Thyroid gland (tissue), 4 donors: ENCODE results near the gene ALOXE3. TPM values are rescaled to one million over a fixed set of nuclear protein-coding genes. Genes with fewer than 3 reads are reported as not detected.

Experiments
- DNase-seq, 2 donors: peaks; one replicate each; pipeline ENCODE4 v3.0.0-alpha.2; 2019
- H3K27ac ChIP-seq, 3 donors: fragments of 200-600 bp; sonication (generic); 1 replicate in 2 of 3; 2 replicates in 1 of 3; pipeline ENCODE4 v1.5.1; 2016 to 2019; ENCODE audit warnings: mild to moderate bottlenecking in 1 of 3, moderate library complexity in 1 of 3
- H3K27me3 ChIP-seq: fragments of 200-600 bp; sonication (generic); one replicate; pipeline ENCODE4 v1.5.1; 2019
- H3K36me3 ChIP-seq, 2 donors: fragments of 200-600 bp; sonication (generic); one replicate each; pipeline ENCODE4 v1.5.1; 2016 to 2019
- H3K4me1 ChIP-seq, 2 donors: fragments of 200-600 bp; sonication (generic); one replicate each; pipeline ENCODE4 v1.5.1; 2017 to 2019
- H3K4me3 ChIP-seq, 3 donors: fragments of 200-600 bp; sonication (generic); replicated peaks in 1 of 3; 1 replicate in 2 of 3; 2 replicates in 1 of 3; pipeline ENCODE4 v1.5.1; 2016; ENCODE audit warnings: mild to moderate bottlenecking in 1 of 3
- H3K9me3 ChIP-seq: fragments of 200-600 bp; sonication (generic); one replicate; pipeline ENCODE4 v1.5.1; 2017
- POLR2A ChIP-seq, 2 donors: fragments of 450-650 bp; IDR thresholded peaks; one replicate each; pipeline ENCODE4 v1.6.1; 2017; ENCODE audit warnings: antibody characterized with exemption in 2 of 2, mild to moderate bottlenecking in 2 of 2, moderate library complexity in 1 of 2
- WGBS, 2 donors: methylation state at CpG; one replicate each; pipeline ENCODE4 v1.1.5; 2017; 5-methylcytosine and 5-hydroxymethylcytosine counted together
- intact Hi-C: fragments of 100-400 bp; cut with DNase I; formaldehyde crosslinking; loops from one replicate; pipeline ENCODE4 v1.15.1; 2023
- total RNA-seq, 4 donors: library from RNA; depleted of rRNA; stranded (reverse); fragments of >200 nt; gene quantifications; one replicate each; pipeline ENCODE4 v1.2.3, GENCODE V29; 2016
- TF ChIP-seq, protein P1 (sequence below), 6 experiments: fragments of 200-600 bp in 3 of 6; fragments of 450-650 bp in 3 of 6; sonication (generic) in 3 of 6; IDR thresholded peaks; one replicate each; pipeline ENCODE4 v1.5.1; 2016 to 2019; ENCODE audit warnings: antibody characterized with exemption in 6 of 6, mild to moderate bottlenecking in 2 of 6, inconsistent platforms in 1 of 6, moderate library complexity in 1 of 6

ALOXE3 gene
- total RNA-seq, 4 donors from 2014 or later: not detected

DNA sequence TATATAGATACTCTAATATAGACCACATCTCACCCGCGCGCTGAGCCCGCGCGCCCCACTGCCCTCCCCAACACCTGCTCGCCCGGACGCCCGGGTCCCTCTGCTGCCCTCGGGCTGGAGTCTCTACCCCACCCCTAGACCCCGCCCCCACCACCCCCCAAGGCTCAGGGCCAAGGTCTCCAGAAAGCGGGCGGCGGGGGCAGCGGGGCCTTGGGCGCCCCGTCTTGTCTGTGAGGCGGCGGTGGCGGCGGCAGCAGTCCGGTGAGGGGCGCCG is 3.0 kb upstream of the ALOXE3 start:
- Histone ChIP-seq H3K27me3 (peaks cover 5% of the 10 kb centered on the region), H3K36me3 (no peaks in the 10 kb centered on the region), H3K9me3 (no peaks in the 10 kb centered on the region), H3K4me3 (peak overlapping the region in 2 of 3 donors; percentile 30 to 42), H3K27ac (peak overlapping the region in 1 of 3 donors; percentile 63), H3K4me1 (peaks cover 58 to 61% of the 10 kb centered on the region in 2 donors)
- no peak for DNase-seq
- intact Hi-C loops: loop anchor here (10.0 kb wide), 2 partner anchors 63 to 103 kb away; no protein-coding TSS in a partner anchor
- WGBS, 2 donors: 0 to 1% methylated on average over 12 to 14 of the region's 25 CpGs
- TF ChIP-seq, protein P1, sequence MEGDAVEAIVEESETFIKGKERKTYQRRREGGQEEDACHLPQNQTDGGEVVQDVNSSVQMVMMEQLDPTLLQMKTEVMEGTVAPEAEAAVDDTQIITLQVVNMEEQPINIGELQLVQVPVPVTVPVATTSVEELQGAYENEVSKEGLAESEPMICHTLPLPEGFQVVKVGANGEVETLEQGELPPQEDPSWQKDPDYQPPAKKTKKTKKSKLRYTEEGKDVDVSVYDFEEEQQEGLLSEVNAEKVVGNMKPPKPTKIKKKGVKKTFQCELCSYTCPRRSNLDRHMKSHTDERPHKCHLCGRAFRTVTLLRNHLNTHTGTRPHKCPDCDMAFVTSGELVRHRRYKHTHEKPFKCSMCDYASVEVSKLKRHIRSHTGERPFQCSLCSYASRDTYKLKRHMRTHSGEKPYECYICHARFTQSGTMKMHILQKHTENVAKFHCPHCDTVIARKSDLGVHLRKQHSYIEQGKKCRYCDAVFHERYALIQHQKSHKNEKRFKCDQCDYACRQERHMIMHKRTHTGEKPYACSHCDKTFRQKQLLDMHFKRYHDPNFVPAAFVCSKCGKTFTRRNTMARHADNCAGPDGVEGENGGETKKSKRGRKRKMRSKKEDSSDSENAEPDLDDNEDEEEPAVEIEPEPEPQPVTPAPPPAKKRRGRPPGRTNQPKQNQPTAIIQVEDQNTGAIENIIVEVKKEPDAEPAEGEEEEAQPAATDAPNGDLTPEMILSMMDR (IDR thresholded peaks at IDR 0.05): no peak
- TF ChIP-seq POLR2A (IDR thresholded peaks at IDR 0.05): no peak

DNA sequence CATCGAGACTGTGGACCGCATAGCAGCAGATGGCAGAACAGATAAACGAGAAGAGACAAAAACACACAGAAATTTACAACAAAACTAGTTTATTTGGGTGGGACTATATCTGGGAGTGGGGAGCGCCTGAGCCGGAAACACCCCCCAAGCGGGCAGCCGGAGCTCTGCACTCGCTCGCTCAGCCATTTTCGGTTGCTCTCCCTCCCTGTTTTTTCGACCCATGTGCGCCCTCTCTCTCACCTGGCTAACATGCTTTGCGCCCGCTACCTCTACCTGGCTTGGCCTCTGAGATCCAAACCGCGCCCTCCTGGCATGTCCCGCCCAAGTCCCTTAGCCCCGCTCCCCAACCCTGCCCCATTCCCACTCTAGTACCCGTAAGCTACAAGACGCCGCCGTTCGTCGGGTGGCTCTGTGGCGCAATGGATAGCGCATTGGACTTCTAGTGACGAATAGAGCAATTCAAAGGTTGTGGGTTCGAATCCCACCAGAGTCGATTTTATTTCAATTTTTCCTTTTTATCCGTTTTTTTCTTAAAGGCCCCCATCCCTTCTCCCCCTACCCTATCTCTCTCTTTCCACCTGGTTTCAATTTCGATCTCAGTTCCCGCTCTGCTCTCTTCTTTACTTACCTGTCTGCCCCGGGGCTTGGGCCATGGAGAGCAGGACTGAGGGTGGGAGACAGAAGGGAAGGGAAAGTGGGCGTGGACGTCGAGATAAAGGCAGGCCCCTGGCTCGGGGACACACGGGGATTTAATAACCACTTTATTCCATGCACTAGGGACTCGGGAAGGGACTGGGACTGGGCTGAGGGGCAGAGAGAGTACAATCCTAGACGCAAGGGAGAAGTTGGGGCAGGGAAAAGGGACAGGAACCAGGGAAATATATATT is 2.4 kb upstream of the ALOXE3 start:
- peak overlapping the region in 1 of 3 donors; percentile 63 for H3K27ac ChIP-seq
- peaks cover 5% of the 10 kb centered on the region for H3K27me3 ChIP-seq
- peak overlapping the region in 1 of 3 donors; percentile 18 for H3K4me3 ChIP-seq
- no peaks in the 10 kb centered on the region for H3K36me3 ChIP-seq
- peaks cover 58 to 61% of the 10 kb centered on the region in 2 donors for H3K4me1 ChIP-seq
- no peaks in the 10 kb centered on the region for H3K9me3 ChIP-seq
- peak; percentile 51 to 63 for DNase-seq
- WGBS, 2 donors: 1% methylated on average over 40 of the region's 40 CpGs
- TF ChIP-seq, protein P1 (IDR thresholded peaks at IDR 0.05): peak in 2 of 6 experiments; percentile 8 to 12
- TF ChIP-seq POLR2A (IDR thresholded peaks at IDR 0.05): no peak
- intact Hi-C loops: loop anchor here (10.0 kb wide), 2 partner anchors 64 to 104 kb away; no protein-coding TSS in a partner anchor

DNA sequence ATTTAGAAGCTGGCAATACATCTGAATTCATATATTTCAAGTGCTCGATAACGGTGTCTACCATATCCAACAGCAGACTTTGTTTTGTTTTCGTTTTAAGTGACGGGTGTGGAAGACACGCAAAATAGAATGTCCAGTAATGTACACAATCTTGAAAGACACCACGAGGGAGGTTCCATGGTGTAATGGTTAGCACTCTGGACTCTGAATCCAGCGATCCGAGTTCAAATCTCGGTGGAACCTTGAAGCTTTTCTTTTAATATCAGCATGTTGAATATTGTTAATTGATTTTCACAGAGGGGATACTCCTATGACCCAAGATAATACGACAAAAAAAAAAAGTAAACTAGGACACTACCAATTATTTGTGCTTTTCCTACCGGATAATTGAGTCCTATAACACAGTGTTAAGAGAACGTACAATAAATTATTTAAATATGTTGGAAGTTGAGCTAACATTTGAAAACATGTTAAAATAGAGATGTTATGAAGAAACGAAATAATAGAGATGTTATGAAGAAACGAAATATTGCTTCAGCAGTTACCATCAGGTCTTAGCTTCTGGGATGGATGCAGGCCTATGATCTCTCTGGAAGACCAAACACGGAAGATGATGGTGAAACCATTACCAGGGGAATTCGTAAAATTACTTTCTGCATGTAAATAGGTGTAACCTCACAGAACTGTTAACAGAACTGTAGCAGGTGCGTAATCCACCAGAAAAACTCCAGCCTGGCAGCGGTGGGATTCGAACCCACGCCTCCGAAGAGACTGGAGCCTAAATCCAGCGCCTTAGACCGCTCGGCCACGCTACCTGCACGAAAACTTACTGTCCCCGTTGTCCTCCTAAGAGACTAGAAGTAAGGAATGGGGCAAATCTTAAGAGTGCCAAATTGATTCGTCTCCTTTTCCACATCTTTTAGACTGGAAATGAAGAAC is 1.5 kb upstream of the ALOXE3 start:
- DNase-seq: peak; percentile 74 to 75
- intact Hi-C loops: loop anchor here (5.0 to 10.0 kb wide), 3 partner anchors 58 to 105 kb away; no protein-coding TSS in a partner anchor
- WGBS, 2 donors: 2% methylated on average over 28 of the region's 28 CpGs
- no peak for TF ChIP-seq POLR2A (IDR thresholded peaks at IDR 0.05)
- TF ChIP-seq, protein P1 (IDR thresholded peaks at IDR 0.05): no peak
- peaks cover 5% of the 10 kb centered on the region for H3K27me3 ChIP-seq
- H3K4me3 ChIP-seq: peak overlapping the region in 2 of 3 donors; percentile 17 to 30
- H3K36me3 ChIP-seq: no peaks in the 10 kb centered on the region
- H3K27ac ChIP-seq: peak overlapping the region; percentile 65 to 83 (median 71)
- peaks cover 52 to 55% of the 10 kb centered on the region in 2 donors for H3K4me1 ChIP-seq
- no peaks in the 10 kb centered on the region for H3K9me3 ChIP-seq

DNA sequence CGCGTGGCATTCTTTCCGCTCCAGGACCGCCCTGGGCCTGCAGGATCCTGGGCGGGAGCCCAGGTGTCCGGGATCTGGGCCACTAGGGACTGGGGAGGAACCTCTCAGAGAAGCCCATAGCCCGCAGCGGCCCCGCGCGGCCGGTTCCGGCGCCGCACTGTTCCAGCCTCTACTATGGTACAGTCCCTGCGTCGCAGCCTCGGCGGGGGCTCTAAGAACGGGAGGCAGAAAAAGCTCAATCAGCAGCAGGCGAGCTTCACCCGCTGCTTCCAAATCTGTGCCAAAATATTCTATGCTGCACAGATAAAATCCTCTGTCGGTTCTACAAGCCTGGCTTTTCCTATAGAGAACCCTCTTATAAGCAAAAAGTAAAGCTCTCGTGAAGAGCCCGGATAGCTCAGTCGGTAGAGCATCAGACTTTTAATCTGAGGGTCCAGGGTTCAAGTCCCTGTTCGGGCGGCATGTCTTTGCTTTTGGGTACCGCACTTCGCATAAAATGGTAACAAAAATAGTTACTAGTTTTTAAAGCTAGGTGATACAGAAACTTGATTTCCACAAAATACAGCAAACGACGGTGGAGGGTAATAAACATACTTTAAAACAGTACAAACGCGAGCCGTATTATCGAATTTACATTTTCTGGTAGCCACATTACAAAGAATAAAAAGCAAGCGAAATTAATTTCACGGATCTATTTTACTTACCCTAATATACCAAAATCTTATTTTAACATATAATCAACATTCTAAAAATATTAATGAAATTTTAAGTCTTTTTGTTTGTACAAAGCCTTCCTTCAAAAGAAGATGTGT is 661 bp upstream of the ALOXE3 start:
- H3K9me3 ChIP-seq: no peaks in the 10 kb centered on the region
- 0% methylated on average over 18 to 29 of the region's 38 CpGs for WGBS, 2 donors
- peak overlapping the region; percentile 65 to 83 (median 71) for H3K27ac ChIP-seq
- H3K27me3 ChIP-seq: no peaks in the 10 kb centered on the region
- peak; percentile 87 to 89 for DNase-seq
- peak overlapping the region; percentile 7 to 30 (median 17) for H3K4me3 ChIP-seq
- TF ChIP-seq, protein P1 (IDR thresholded peaks at IDR 0.05): peak; percentile 68 to 86 (median 74)
- TF ChIP-seq POLR2A (IDR thresholded peaks at IDR 0.05): no peak
- no peaks in the 10 kb centered on the region for H3K36me3 ChIP-seq
- peaks cover 44 to 46% of the 10 kb centered on the region in 2 donors for H3K4me1 ChIP-seq
- intact Hi-C loops: loop anchor here (5.0 kb wide), 1 partner anchor 57 kb away; no protein-coding TSS in a partner anchor
